Measurements from ENCODE around the gene SLC25A26. TPM values are rescaled to one million over a fixed set of nuclear protein-coding genes. Genes with fewer than 3 reads are reported as not detected.

Gene SLC25A26, protein sequence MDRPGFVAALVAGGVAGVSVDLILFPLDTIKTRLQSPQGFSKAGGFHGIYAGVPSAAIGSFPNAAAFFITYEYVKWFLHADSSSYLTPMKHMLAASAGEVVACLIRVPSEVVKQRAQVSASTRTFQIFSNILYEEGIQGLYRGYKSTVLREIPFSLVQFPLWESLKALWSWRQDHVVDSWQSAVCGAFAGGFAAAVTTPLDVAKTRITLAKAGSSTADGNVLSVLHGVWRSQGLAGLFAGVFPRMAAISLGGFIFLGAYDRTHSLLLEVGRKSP
- 10 to 100 TPM; 14.8 to 17.2 TPM for total RNA-seq

DNA sequence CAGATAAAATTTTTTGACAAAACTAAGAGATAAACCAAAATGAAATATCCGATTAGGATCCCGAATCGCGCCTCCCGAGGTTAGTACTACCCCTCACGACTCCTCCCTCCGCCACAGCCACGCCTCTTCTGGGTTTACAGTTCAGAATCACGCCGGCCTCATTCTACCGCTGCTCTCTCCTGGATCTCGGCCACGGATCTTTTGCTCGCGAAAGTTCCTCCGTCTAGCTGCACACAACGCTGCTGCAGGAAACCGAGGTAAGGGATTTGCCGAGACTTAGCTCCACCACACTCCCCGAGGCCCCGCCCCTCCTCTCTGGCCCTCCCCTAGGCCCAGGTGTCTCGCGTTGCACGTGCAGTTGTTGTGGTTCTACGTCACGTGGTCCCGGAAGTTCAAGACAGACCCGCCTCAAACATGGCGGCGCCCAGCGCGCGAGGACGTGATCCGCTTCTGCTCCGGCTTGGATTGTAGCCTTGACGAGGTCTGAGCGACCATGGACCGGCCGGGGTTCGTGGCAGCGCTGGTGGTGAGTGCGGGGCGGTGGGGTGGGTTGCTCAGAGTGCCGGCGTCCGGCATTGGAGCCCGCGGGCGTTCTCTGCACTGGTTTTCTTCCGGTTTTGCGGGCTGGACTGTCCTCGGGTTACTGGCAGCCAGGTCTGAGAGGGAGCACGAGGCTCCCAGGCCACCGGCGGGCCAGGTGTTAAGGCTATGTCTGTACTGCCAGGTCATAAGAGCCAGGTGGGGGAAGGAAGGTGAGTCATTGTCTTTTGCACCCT is at the start of gene SLC25A26:
Gene SLC25A26 (plus strand): TSS at position 400 of the 776 bp plus-strand sequence. CDS start 94 bp downstream, at position 494.

Other genes with a start within 250 kb of the SLC25A26 start
- gene MAGI1, start 182.1 kb upstream of the SLC25A26 start, total RNA-seq, result under 1 TPM; 0.05 TPM

All from activated naive CD4-positive, alpha-beta T cell treated with anti-CD3 and anti-CD28 coated beads, Interleukin-2, amount 10 ng/mL, durations not matched to agents 5 hours and 36 hours (primary cell).